GM23338 (cell line): ENCODE measurements around the gene HRH3.

Experiments
- CREB1 ChIP-seq: fragments of 250-450 bp; sonication (Bioruptor Pico); IDR thresholded peaks from 2 replicates; pipeline ENCODE4 v1.5.0; 2020; ENCODE audit warnings: low read depth, mild to moderate bottlenecking, moderate library complexity
- EZH2 ChIP-seq: fragments of 200-600 bp; sonication (generic); IDR thresholded peaks from one replicate; pipeline ENCODE4 v1.8.0; 2017; ENCODE audit warnings: antibody characterized with exemption, mild to moderate bottlenecking, low read depth; ENCODE audit not compliant: unreplicated experiment
- EZH2phosphoT487 ChIP-seq: fragments of 200-600 bp; sonication (generic); IDR thresholded peaks from one replicate; pipeline ENCODE4 v1.8.1; 2018; ENCODE audit warnings: antibody characterized with exemption; ENCODE audit not compliant: unreplicated experiment
- JUNB ChIP-seq: IDR thresholded peaks from one replicate; pipeline ENCODE4 v1.6.1; 2016; ENCODE audit warnings: antibody characterized with exemption; ENCODE audit not compliant: unreplicated experiment
- NANOG ChIP-seq: IDR thresholded peaks from 2 replicates; pipeline ENCODE4 v1.6.1; 2016; ENCODE audit warnings: antibody characterized with exemption, borderline replicate concordance
- POLR2AphosphoS5 ChIP-seq: IDR thresholded peaks from 2 replicates; pipeline ENCODE4 v1.6.1; 2016; ENCODE audit warnings: antibody characterized with exemption, low read depth
- ZNF114 ChIP-seq: fragments of 250-450 bp; sonication (Bioruptor Pico); IDR thresholded peaks from 2 replicates; pipeline ENCODE4 v1.5.0; 2020; ENCODE audit warnings: mild to moderate bottlenecking, moderate library complexity
- TF ChIP-seq, protein P1 (sequence below), 2 experiments: fragments of 200-600 bp in 1 of 2; sonication (generic) in 1 of 2; conservative IDR thresholded peaks; 2 replicates each; pipeline versions ENCODE4 v1.5.1 to v1.6.1; 2016 to 2017; ENCODE audit warnings: antibody characterized with exemption in 2 of 2, low read depth in 2 of 2, mild to moderate bottlenecking in 2 of 2, moderate library complexity in 1 of 2
- TF ChIP-seq, protein P2 (sequence below): IDR thresholded peaks from one replicate; pipeline ENCODE4 v1.6.1; 2018; ENCODE audit warnings: antibody characterized with exemption; ENCODE audit not compliant: unreplicated experiment

DNA sequence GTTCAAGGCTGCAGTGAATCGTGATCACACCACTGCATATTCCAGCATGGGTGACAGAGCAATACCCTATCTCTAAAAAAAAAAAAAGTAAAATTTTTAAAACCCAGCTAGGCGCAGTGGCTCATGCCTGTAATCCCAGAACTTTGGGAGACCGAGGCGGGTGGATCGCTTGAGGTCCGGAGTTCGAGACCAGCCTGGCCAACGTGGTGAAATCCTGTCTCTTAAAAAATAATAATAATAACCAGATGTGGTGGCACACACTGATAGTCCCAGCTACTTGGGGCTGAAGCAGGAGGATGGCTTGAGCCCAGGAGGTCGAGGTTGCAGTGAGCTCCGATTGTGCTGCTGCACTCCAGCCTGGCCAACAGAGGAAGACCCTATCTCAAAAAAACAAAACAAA lies 23.8 kb downstream of the HRH3 start:
- TF ChIP-seq CREB1 (CRISPR knock-in tag) (no peak), EZH2 (no peak), POLR2AphosphoS5 (no peak), NANOG (no peak), ZNF114 (CRISPR knock-in tag) (no peak), JUNB (no peak), EZH2phosphoT487 (no peak)
- TF ChIP-seq, protein P1, sequence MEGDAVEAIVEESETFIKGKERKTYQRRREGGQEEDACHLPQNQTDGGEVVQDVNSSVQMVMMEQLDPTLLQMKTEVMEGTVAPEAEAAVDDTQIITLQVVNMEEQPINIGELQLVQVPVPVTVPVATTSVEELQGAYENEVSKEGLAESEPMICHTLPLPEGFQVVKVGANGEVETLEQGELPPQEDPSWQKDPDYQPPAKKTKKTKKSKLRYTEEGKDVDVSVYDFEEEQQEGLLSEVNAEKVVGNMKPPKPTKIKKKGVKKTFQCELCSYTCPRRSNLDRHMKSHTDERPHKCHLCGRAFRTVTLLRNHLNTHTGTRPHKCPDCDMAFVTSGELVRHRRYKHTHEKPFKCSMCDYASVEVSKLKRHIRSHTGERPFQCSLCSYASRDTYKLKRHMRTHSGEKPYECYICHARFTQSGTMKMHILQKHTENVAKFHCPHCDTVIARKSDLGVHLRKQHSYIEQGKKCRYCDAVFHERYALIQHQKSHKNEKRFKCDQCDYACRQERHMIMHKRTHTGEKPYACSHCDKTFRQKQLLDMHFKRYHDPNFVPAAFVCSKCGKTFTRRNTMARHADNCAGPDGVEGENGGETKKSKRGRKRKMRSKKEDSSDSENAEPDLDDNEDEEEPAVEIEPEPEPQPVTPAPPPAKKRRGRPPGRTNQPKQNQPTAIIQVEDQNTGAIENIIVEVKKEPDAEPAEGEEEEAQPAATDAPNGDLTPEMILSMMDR (conservative IDR thresholded peaks at IDR 0.05; ENCODE audit: low read depth in 2 of 2) = no peak
- TF ChIP-seq, protein P2, sequence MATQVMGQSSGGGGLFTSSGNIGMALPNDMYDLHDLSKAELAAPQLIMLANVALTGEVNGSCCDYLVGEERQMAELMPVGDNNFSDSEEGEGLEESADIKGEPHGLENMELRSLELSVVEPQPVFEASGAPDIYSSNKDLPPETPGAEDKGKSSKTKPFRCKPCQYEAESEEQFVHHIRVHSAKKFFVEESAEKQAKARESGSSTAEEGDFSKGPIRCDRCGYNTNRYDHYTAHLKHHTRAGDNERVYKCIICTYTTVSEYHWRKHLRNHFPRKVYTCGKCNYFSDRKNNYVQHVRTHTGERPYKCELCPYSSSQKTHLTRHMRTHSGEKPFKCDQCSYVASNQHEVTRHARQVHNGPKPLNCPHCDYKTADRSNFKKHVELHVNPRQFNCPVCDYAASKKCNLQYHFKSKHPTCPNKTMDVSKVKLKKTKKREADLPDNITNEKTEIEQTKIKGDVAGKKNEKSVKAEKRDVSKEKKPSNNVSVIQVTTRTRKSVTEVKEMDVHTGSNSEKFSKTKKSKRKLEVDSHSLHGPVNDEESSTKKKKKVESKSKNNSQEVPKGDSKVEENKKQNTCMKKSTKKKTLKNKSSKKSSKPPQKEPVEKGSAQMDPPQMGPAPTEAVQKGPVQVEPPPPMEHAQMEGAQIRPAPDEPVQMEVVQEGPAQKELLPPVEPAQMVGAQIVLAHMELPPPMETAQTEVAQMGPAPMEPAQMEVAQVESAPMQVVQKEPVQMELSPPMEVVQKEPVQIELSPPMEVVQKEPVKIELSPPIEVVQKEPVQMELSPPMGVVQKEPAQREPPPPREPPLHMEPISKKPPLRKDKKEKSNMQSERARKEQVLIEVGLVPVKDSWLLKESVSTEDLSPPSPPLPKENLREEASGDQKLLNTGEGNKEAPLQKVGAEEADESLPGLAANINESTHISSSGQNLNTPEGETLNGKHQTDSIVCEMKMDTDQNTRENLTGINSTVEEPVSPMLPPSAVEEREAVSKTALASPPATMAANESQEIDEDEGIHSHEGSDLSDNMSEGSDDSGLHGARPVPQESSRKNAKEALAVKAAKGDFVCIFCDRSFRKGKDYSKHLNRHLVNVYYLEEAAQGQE = no peak
